GM12892 (cell line): ENCODE data around the gene RDM1. TPM values are rescaled to one million over a fixed set of nuclear protein-coding genes. Genes with fewer than 3 reads are reported as not detected.

Experiments used
- DNase-seq: peaks from one replicate; pipeline ENCODE4 v3.0.0; 2011; ENCODE audit not compliant: insufficient read length
- FAIRE-seq: peaks from 2 replicates; lab custom pipeline; 2011; peaks lifted over from hg19 to GRCh38; lab: Jason Lieb, UNC
- POLR2A ChIP-seq: IDR thresholded peaks from 2 replicates; pipeline ENCODE4 v1.6.1; 2011; ENCODE audit warnings: low read depth, low read length, control low read depth
- POLR2AphosphoS5 ChIP-seq: IDR thresholded peaks from 2 replicates; pipeline ENCODE4 v1.6.1; 2011; ENCODE audit warnings: low read depth, low read length, control low read depth
- TAF1 ChIP-seq: IDR thresholded peaks from 2 replicates; pipeline ENCODE4 v1.6.1; 2011; ENCODE audit warnings: low read depth, mild to moderate bottlenecking, control low read depth, low read length, borderline replicate concordance
- polyA plus RNA-seq: library from polyadenylated mRNA; unstranded; fragments of >200 nt; gene quantifications from one replicate; pipeline ENCODE4 v1.2.1, GENCODE V29; 2012; ENCODE audit warnings: missing spikeins, inconsistent platforms; ENCODE audit not compliant: missing spikeins

The RDM1 gene
- 8.5 TPM for polyA plus RNA-seq

- DNase-seq (peak; percentile 86), FAIRE-seq (no peak)
- TF ChIP-seq POLR2A (peak; percentile 62; the same call in 1 of the 2 replicates), TAF1 (peak; percentile 45; the same call in 1 of the 2 replicates), POLR2AphosphoS5 (peak; percentile 69)
These were observed at the start of gene RDM1 for GRCh38 chr17:35930211-35931065. RDM1 (minus strand) TSS chr17:35930773; CDS start chr17:35930727, 46 bp downstream.

GRCh38 chr17:35978346-35978745, 47.8 kb upstream of the RDM1 start:
- DNase-seq (no peak), FAIRE-seq (no peak)
- TF ChIP-seq POLR2A (no peak), TAF1 (no peak), POLR2AphosphoS5 (no peak)

GRCh38 chr17:35977509-35977908, 46.9 kb upstream of the RDM1 start:
- no peak for TF ChIP-seq POLR2A
- TF ChIP-seq POLR2AphosphoS5 = no peak
- no peak for TF ChIP-seq TAF1
- DNase-seq = no peak
- FAIRE-seq = no peak

- TF ChIP-seq POLR2A = no peak
- no peak for FAIRE-seq
- DNase-seq = no peak
These were observed 43.0 kb upstream of the RDM1 start for GRCh38 chr17:35973333-35974260.

- TF ChIP-seq POLR2AphosphoS5 (no peak), TAF1 (no peak), POLR2A (no peak)
- DNase-seq (no peak), FAIRE-seq (no peak)
These were observed 42.4 kb upstream of the RDM1 start for GRCh38 chr17:35972945-35973332.

- no peak for TF ChIP-seq TAF1
- TF ChIP-seq POLR2AphosphoS5 = no peak
- no peak for TF ChIP-seq POLR2A
- DNase-seq (no peak), FAIRE-seq (no peak)
These were observed 42.0 kb upstream of the RDM1 start for GRCh38 chr17:35972535-35972934.

- TF ChIP-seq POLR2A = no peak
- TF ChIP-seq POLR2AphosphoS5 = no peak
- DNase-seq (no peak), FAIRE-seq (no peak)
These were observed 41.5 kb upstream of the RDM1 start for GRCh38 chr17:35972066-35972465.

- no peak for TF ChIP-seq POLR2AphosphoS5
- no peak for TF ChIP-seq TAF1
- no peak for FAIRE-seq
- peak; percentile 35 for DNase-seq
These were observed 39.2 kb upstream of the RDM1 start for GRCh38 chr17:35969558-35970380.

GRCh38 chr17:35968520-35969054, 38.0 kb upstream of the RDM1 start:
- TF ChIP-seq POLR2AphosphoS5 (no peak), POLR2A (no peak), TAF1 (no peak)
- no peak for FAIRE-seq

GRCh38 chr17:35965272-35965671, 34.7 kb upstream of the RDM1 start:
- DNase-seq = no peak
- TF ChIP-seq POLR2AphosphoS5 (no peak), POLR2A (no peak), TAF1 (no peak)
- FAIRE-seq = no peak

More at GRCh38 chr17:35968520-35969054, 38.0 kb upstream of the RDM1 start:
- DNase-seq = no peak
